KMS-11 (cell line): ENCODE measurements around the gene OGDH.
"Not testable (repeated sequence)": the region's sequence is repeated elsewhere in the genome, so short reads cannot be mapped to it uniquely, and the experiment has no call there.

Source experiments
- H2AFZ ChIP-seq: fragments of 200-600 bp; sonication (generic); 2 replicates; pipeline ENCODE4 v1.6.1; 2016; ENCODE audit warnings: antibody characterized with exemption, mixed run types, low read depth
- H3K27ac ChIP-seq: fragments of 200-600 bp; sonication (generic); 2 replicates; pipeline ENCODE4 v1.6.1; 2016; ENCODE audit warnings: mild to moderate bottlenecking, mixed run types
- H3K27me3 ChIP-seq: fragments of 200-600 bp; sonication (generic); 2 replicates; pipeline ENCODE4 v1.6.1; 2017; ENCODE audit warnings: mild to moderate bottlenecking, low read depth, mixed run types, moderate library complexity; ENCODE audit not compliant: insufficient read depth
- H3K36me3 ChIP-seq: fragments of 200-600 bp; sonication (generic); 2 replicates; pipeline ENCODE4 v1.6.1; 2017; ENCODE audit warnings: mild to moderate bottlenecking, mixed run types; ENCODE audit not compliant: insufficient read depth
- H3K4me1 ChIP-seq: fragments of 200-600 bp; sonication (generic); 2 replicates; pipeline ENCODE4 v1.6.1; 2016; ENCODE audit warnings: mild to moderate bottlenecking, low read depth, mixed run types; ENCODE audit not compliant: poor library complexity, severe bottlenecking
- H3K4me2 ChIP-seq: fragments of 200-600 bp; sonication (generic); 2 replicates; pipeline ENCODE4 v1.7.0; 2016; ENCODE audit warnings: mild to moderate bottlenecking, mixed run types
- H3K4me3 ChIP-seq: fragments of 200-600 bp; sonication (generic); IDR thresholded peaks from 2 replicates; pipeline ENCODE4 v1.6.1; 2017; ENCODE audit warnings: low read depth, low read length, mixed read lengths; ENCODE audit not compliant: insufficient read depth
- H3K79me2 ChIP-seq: fragments of 200-600 bp; sonication (generic); 2 replicates; pipeline ENCODE4 v1.6.1; 2016; ENCODE audit warnings: low read depth, mixed run types; ENCODE audit not compliant: insufficient read depth
- H3K9ac ChIP-seq: fragments of 200-600 bp; sonication (generic); 2 replicates; pipeline ENCODE4 v1.6.1; 2016; ENCODE audit warnings: mild to moderate bottlenecking, mixed run types
- H4K20me1 ChIP-seq: fragments of 200-600 bp; sonication (generic); 2 replicates; pipeline ENCODE4 v1.6.1; 2016; ENCODE audit warnings: mild to moderate bottlenecking, mixed run types; ENCODE audit not compliant: insufficient read depth
- TF ChIP-seq, protein P1 (sequence below): fragments of 200-600 bp; sonication (generic); conservative IDR thresholded peaks from 2 replicates; pipeline ENCODE4 v1.6.1; 2017; ENCODE audit warnings: low read depth, mild to moderate bottlenecking, antibody characterized with exemption, low read length, moderate library complexity, mixed read lengths

OGDH gene

DNA sequence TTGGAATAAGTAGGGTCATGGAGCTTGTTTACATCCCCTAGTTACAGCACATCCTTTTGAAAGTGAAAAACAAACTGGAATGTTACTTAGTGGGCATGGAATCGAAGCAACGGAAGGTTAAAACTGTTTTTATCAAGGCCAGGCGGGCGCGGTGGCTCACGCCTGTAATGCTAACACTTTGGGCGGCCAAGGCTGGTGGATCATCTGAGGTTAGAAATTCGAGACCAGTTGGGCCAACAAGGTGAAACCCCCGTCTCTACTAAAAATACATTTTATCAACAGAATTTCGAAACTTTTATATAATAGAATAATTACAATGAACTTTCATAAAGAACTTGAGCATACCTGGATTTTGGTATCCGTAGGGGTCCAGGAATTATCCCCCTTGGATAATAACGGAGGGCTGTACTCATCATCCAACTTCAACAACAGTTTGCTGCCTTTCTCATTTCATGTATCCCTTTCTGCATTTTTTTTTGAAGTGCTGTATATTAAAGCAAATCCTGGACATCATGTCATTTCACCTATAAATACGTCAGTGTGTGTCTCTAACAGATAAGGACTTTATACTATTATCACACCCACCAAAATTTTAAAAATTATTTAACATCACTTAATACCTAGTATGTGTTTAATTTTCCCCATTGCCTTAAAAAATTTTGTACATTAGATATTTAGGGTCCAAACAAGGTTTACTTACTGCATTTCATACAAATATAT lies 23.1 kb upstream of the OGDH start:
- H3K9ac ChIP-seq = peak overlapping the region; percentile 79
- H3K4me2 ChIP-seq = peak overlapping the region; percentile 86
- no peaks in the 10 kb centered on the region for H4K20me1 ChIP-seq
- H3K36me3 ChIP-seq = no peaks in the 10 kb centered on the region; the same call in 1 of the 2 replicates
- no peak overlapping the region for H3K4me3 ChIP-seq
- TF ChIP-seq, protein P1, sequence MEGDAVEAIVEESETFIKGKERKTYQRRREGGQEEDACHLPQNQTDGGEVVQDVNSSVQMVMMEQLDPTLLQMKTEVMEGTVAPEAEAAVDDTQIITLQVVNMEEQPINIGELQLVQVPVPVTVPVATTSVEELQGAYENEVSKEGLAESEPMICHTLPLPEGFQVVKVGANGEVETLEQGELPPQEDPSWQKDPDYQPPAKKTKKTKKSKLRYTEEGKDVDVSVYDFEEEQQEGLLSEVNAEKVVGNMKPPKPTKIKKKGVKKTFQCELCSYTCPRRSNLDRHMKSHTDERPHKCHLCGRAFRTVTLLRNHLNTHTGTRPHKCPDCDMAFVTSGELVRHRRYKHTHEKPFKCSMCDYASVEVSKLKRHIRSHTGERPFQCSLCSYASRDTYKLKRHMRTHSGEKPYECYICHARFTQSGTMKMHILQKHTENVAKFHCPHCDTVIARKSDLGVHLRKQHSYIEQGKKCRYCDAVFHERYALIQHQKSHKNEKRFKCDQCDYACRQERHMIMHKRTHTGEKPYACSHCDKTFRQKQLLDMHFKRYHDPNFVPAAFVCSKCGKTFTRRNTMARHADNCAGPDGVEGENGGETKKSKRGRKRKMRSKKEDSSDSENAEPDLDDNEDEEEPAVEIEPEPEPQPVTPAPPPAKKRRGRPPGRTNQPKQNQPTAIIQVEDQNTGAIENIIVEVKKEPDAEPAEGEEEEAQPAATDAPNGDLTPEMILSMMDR = no peak
- H2AFZ ChIP-seq = peak overlapping the region; percentile 87
- no peaks in the 10 kb centered on the region for H3K27me3 ChIP-seq
- H3K4me1 ChIP-seq = peaks cover 32% of the 10 kb centered on the region
- peaks cover 31% of the 10 kb centered on the region for H3K79me2 ChIP-seq
- H3K27ac ChIP-seq = peak overlapping the region; percentile 76

DNA sequence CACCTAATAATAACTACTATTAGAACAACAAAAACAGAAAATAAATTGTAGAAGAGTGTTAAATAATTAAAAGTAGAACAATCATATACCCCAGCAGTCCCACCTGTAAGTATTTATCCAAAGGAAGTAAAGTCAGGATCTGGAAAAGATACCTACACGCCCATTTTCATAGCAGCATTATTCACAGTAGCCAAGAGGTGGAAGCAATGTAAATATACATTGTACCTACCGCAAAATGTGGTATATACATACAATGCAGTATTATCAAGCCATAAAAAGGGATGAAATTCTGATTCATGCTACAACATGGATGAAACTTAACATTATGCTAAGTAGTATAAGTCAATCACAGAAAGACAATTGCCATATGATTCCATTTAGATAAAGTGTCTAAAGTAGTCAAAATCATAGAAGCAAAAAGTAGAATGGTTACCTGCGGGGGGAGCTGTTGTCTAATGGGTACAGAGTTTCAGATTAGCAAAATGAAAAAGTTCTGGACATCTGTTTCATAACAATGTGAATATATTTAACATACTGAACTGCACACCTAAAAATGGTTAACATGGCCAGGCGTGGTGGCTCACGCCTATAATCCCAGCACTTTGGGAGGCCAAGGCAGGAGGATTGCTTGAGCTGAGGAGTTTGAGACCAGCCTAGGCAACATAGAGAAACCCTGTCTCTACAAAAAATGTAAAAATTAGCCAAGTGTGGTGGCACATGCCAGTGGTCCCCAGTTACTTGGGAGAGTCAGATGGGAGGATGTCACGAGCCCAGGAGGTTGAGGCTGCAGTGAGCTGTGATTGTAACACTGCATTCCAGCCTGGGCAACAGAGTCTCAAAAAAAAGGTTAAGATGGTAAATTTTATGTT lies 18.4 kb upstream of the OGDH start:
- Histone ChIP-seq H3K4me2 (peak overlapping the region; percentile 55), H3K4me1 (peaks cover 16% of the 10 kb centered on the region), H3K9ac (no peak overlapping the region), H3K27ac (no peak overlapping the region), H3K36me3 (no peaks in the 10 kb centered on the region), H3K27me3 (no peaks in the 10 kb centered on the region), H3K4me3 (no peak overlapping the region), H4K20me1 (no peaks in the 10 kb centered on the region), H3K79me2 (no peaks in the 10 kb centered on the region), H2AFZ (no peak overlapping the region; the same call in 1 of the 2 replicates)
- TF ChIP-seq, protein P1 = peak; percentile 91

DNA sequence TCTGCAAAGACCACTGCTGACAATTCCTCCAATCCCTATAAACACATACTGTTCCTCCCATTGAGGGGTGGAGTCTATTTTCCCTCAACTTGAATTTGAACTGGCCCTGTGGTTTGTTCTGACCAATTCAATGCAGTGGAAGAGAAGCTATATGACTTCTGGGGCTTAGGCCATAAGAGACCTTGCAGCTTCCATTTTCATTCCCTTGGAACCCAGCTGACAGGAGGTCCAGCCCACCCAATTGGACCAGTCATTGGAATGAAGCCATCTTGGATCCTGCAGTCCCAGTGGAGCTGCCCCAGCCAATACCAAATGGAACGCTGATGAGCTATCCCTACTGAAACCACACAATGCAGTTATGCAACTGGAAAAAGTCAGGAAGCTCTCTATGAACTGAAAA lies 15.5 kb upstream of the OGDH start:
- Histone ChIP-seq H2AFZ (no peak overlapping the region), H3K27ac (no peak overlapping the region), H3K79me2 (no peaks in the 10 kb centered on the region)

DNA sequence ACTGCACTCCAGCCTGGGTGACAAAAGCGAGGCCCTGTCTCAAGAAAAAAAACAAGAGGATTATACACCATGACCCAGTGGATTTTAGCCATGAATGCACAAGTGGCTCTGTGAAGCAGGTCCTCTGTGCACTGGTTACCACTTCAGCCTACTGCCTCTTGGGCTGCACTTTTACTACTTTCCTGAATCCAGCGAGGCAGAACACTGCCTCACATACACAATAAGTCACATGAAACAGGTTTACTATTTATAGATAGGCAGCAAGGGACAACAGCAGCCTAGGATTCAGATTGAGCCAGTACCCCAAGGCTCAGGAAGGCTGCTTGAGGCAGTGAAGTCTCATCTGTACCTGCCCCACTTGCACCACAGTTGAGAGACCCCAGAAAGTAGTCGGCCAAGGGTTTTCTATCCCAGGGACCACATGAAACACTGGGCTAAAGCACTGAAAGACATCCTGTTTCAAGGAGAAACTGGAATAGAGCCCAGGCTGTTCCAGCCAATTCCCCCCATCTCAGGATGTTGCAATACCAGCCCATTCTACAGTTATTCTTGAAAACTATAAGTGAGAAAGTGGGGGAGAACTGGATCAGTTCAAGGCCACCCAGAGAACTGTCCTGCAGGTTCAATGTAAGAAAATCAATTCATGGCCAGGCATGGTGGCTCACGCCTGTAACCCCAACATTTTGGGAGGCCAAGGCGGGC lies 10.3 kb upstream of the OGDH start:
- Histone ChIP-seq H2AFZ (no peak overlapping the region), H3K9ac (no peak overlapping the region)
- TF ChIP-seq, protein P1 = no peak

More for the DNA sequence above, 15.5 kb upstream of the OGDH start:
- TF ChIP-seq, protein P1 = no peak
- Histone ChIP-seq H3K4me3 (no peak overlapping the region), H3K36me3 (no peaks in the 10 kb centered on the region), H3K4me2 (no peak overlapping the region), H4K20me1 (no peaks in the 10 kb centered on the region), H3K4me1 (peaks cover 14% of the 10 kb centered on the region), H3K27me3 (no peaks in the 10 kb centered on the region), H3K9ac (no peak overlapping the region)

DNA sequence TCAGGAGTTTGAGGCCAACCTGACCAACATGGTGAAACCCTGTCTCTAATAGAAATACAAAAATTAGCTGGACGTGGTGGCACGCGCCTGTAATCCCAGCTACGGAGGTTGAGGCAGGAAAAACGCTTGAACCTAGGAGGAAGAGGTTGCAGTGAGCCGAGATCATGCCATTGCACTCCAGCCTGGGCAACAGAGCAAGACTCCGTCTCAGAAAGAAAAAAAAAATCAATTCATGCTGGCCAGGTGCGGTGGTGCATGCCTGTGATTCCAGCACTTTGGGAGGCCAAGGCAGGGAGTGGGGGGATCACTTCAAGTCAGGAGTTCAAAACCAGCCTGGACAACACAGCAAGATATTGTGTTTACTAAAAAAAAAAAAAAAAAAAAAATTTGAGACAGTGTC lies 9.2 kb upstream of the OGDH start:
- not testable (repeated sequence) for H4K20me1 ChIP-seq, H3K4me2 ChIP-seq, H3K27ac ChIP-seq, H3K27me3 ChIP-seq, H3K4me3 ChIP-seq, H3K36me3 ChIP-seq, H3K9ac ChIP-seq, H2AFZ ChIP-seq, H3K79me2 ChIP-seq
- peaks cover 15% of the 10 kb centered on the region for H3K4me1 ChIP-seq

More for the DNA sequence above, 10.3 kb upstream of the OGDH start:
- H3K27me3 ChIP-seq = no peaks in the 10 kb centered on the region
- H3K4me2 ChIP-seq = no peak overlapping the region
- no peaks in the 10 kb centered on the region for H3K36me3 ChIP-seq
- no peaks in the 10 kb centered on the region for H3K79me2 ChIP-seq
- peaks cover 11% of the 10 kb centered on the region for H3K4me1 ChIP-seq
- H4K20me1 ChIP-seq = no peaks in the 10 kb centered on the region
- no peak overlapping the region for H3K27ac ChIP-seq
- H3K4me3 ChIP-seq = no peak overlapping the region
